ENCODE measurements around the gene HDAC4.

Gene HDAC4

GRCh38 chr2:239299218-239299939 is 101.4 kb downstream of the HDAC4 start:
- no peak overlapping the region for H3K4me3 ChIP-seq (ENCODE audit: low read length, poor library complexity, severe bottlenecking)
- peaks cover 51% of the 10 kb centered on the region for H3K4me1 ChIP-seq (ENCODE audit: insufficient read depth, low read length, poor library complexity, severe bottlenecking)
- no peaks in the 10 kb centered on the region for H3K27me3 ChIP-seq (ENCODE audit: insufficient read depth, low read length, poor library complexity, severe bottlenecking)
- no peaks in the 10 kb centered on the region for H3K9me3 ChIP-seq (ENCODE audit: insufficient read depth, low read depth, low read length)
- H3K9me2 ChIP-seq (replicated peaks; ENCODE audit: low read depth, low read length), result no peaks in the 10 kb centered on the region
- H3K36me3 ChIP-seq (ENCODE audit: insufficient read depth, low read length), result no peaks in the 10 kb centered on the region
- H3K9ac ChIP-seq (ENCODE audit: low read depth, low read length, poor library complexity, severe bottlenecking), result no peak overlapping the region
- peak overlapping the region; percentile 91 for H3K4me2 ChIP-seq (ENCODE audit: low read depth, low read length, poor library complexity, severe bottlenecking)
- no peak overlapping the region for H2AFZ ChIP-seq (ENCODE audit: low read length)
- no peak for TF ChIP-seq CTCF (conservative IDR thresholded peaks at IDR 0.05; ENCODE audit: low read length)
- TF ChIP-seq EZH2phosphoT487 (IDR thresholded peaks at IDR 0.05; ENCODE audit: borderline replicate concordance), result no peak
- H3F3A ChIP-seq (ENCODE audit: low read depth), result no peaks in the 10 kb centered on the region
- peaks cover 48% of the 10 kb centered on the region for H3K79me2 ChIP-seq (ENCODE audit: insufficient read depth, low read length)
- no peaks in the 10 kb centered on the region for H4K20me1 ChIP-seq (ENCODE audit: insufficient read depth, low read length, poor library complexity, severe bottlenecking)

GRCh38 chr2:239298116-239298804 is 102.6 kb downstream of the HDAC4 start:
- H3F3A ChIP-seq (ENCODE audit: low read depth), result no peaks in the 10 kb centered on the region
- TF ChIP-seq CTCF (conservative IDR thresholded peaks at IDR 0.05; ENCODE audit: low read length), result peak; percentile 36
- TF ChIP-seq EZH2phosphoT487 (IDR thresholded peaks at IDR 0.05; ENCODE audit: borderline replicate concordance), result no peak
- H3K4me1 ChIP-seq (ENCODE audit: insufficient read depth, low read length, poor library complexity, severe bottlenecking), result peaks cover 51% of the 10 kb centered on the region
- H4K20me1 ChIP-seq (ENCODE audit: insufficient read depth, low read length, poor library complexity, severe bottlenecking), result no peaks in the 10 kb centered on the region
- H3K9me2 ChIP-seq (replicated peaks; ENCODE audit: low read depth, low read length), result no peaks in the 10 kb centered on the region
- H2AFZ ChIP-seq (ENCODE audit: low read length), result no peak overlapping the region
- no peaks in the 10 kb centered on the region for H3K27me3 ChIP-seq (ENCODE audit: insufficient read depth, low read length, poor library complexity, severe bottlenecking)
- H3K4me3 ChIP-seq (ENCODE audit: low read length, poor library complexity, severe bottlenecking), result peak overlapping the region; percentile 66
- H3K79me2 ChIP-seq (ENCODE audit: insufficient read depth, low read length), result peaks cover 50% of the 10 kb centered on the region
- H3K9ac ChIP-seq (ENCODE audit: low read depth, low read length, poor library complexity, severe bottlenecking), result peak overlapping the region; percentile 56
- no peaks in the 10 kb centered on the region for H3K9me3 ChIP-seq (ENCODE audit: insufficient read depth, low read depth, low read length)
- H3K4me2 ChIP-seq (ENCODE audit: low read depth, low read length, poor library complexity, severe bottlenecking), result peak overlapping the region; percentile 91
- H3K36me3 ChIP-seq (ENCODE audit: insufficient read depth, low read length), result no peaks in the 10 kb centered on the region

GRCh38 chr2:239297142-239298004 is 103.4 kb downstream of the HDAC4 start:
- Histone ChIP-seq H3K36me3 (ENCODE audit: insufficient read depth, low read length) (no peaks in the 10 kb centered on the region), H3K4me3 (ENCODE audit: low read length, poor library complexity, severe bottlenecking) (peak overlapping the region; percentile 66), H3K9me3 (ENCODE audit: insufficient read depth, low read depth, low read length) (no peaks in the 10 kb centered on the region), H3K27me3 (ENCODE audit: insufficient read depth, low read length, poor library complexity, severe bottlenecking) (no peaks in the 10 kb centered on the region), H3K9ac (ENCODE audit: low read depth, low read length, poor library complexity, severe bottlenecking) (peak overlapping the region; percentile 56), H3K79me2 (ENCODE audit: insufficient read depth, low read length) (peaks cover 56% of the 10 kb centered on the region), H3K4me1 (ENCODE audit: insufficient read depth, low read length, poor library complexity, severe bottlenecking) (peaks cover 51% of the 10 kb centered on the region), H2AFZ (ENCODE audit: low read length) (no peak overlapping the region), H3K4me2 (ENCODE audit: low read depth, low read length, poor library complexity, severe bottlenecking) (peak overlapping the region; percentile 91), H3K9me2 (replicated peaks; ENCODE audit: low read depth, low read length) (no peaks in the 10 kb centered on the region), H3F3A (ENCODE audit: low read depth) (no peaks in the 10 kb centered on the region), H4K20me1 (ENCODE audit: insufficient read depth, low read length, poor library complexity, severe bottlenecking) (no peaks in the 10 kb centered on the region)
- no peak for TF ChIP-seq CTCF (conservative IDR thresholded peaks at IDR 0.05; ENCODE audit: low read length)
- TF ChIP-seq EZH2phosphoT487 (IDR thresholded peaks at IDR 0.05; ENCODE audit: borderline replicate concordance), result no peak

All from Loucy (cell line).